GM08714 (cell line): ENCODE data around the gene CALM3.
"Not testable (repeated sequence)": the region's sequence is repeated elsewhere in the genome, so short reads cannot be mapped to it uniquely, and the experiment has no call there.

Source experiments
- H3K4me3 ChIP-seq: fragments of 200-500 bp; sonication (Bioruptor generic); 2 replicates; pipeline ENCODE4 v1.5.1; 2014; ENCODE audit warnings: mild to moderate bottlenecking, low read length, inconsistent platforms
- ZNF274 ChIP-seq: IDR thresholded peaks from 2 replicates; pipeline ENCODE4 v1.6.1; 2012; ENCODE audit warnings: mild to moderate bottlenecking, low read depth, low read length

Gene CALM3

GRCh38 chr19:46616631-46617322 is 15.6 kb downstream of the CALM3 start:
- TF ChIP-seq ZNF274 = no peak
- no peak overlapping the region for H3K4me3 ChIP-seq

- no peak overlapping the region for H3K4me3 ChIP-seq
- no peak for TF ChIP-seq ZNF274
Measured at GRCh38 chr19:46617601-46618000, 16.5 kb downstream of the CALM3 start.

- no peak for TF ChIP-seq ZNF274
- no peak overlapping the region; the same call in 1 of the 2 replicates for H3K4me3 ChIP-seq
Measured at GRCh38 chr19:46618670-46619231, 17.6 kb downstream of the CALM3 start.

GRCh38 chr19:46620267-46620666 is 19.1 kb downstream of the CALM3 start:
- H3K4me3 ChIP-seq = no peak overlapping the region; the same call in 1 of the 2 replicates
- TF ChIP-seq ZNF274 = no peak

- no peak for TF ChIP-seq ZNF274
- H3K4me3 ChIP-seq = no peak overlapping the region
Measured at GRCh38 chr19:46620716-46621115, 19.6 kb downstream of the CALM3 start.

GRCh38 chr19:46621191-46622117 is 20.3 kb downstream of the CALM3 start:
- no peak overlapping the region for H3K4me3 ChIP-seq
- TF ChIP-seq ZNF274 = no peak

GRCh38 chr19:46622118-46622446 is 21.0 kb downstream of the CALM3 start:
- no peak for TF ChIP-seq ZNF274
- no peak overlapping the region for H3K4me3 ChIP-seq

GRCh38 chr19:46623915-46624502 is 22.9 kb downstream of the CALM3 start:
- H3K4me3 ChIP-seq = peak overlapping the region; percentile 15; the same call in 1 of the 2 replicates
- no peak for TF ChIP-seq ZNF274

- peak within 1 kb of the TSS; percentile 38; the same call in 1 of the 2 replicates for H3K4me3 ChIP-seq
- no peak for TF ChIP-seq ZNF274
Measured at GRCh38 chr19:46624958-46625661, 24.0 kb downstream of the CALM3 start, which contains the start of gene PTGIR. Gene PTGIR (minus strand): TSS chr19:46625089. CDS start chr19:46624225, 864 bp downstream.

- no peak for TF ChIP-seq ZNF274
- H3K4me3 ChIP-seq = no peak overlapping the region
Measured at GRCh38 chr19:46625731-46626130, 24.6 kb downstream of the CALM3 start.

- no peak overlapping the region for H3K4me3 ChIP-seq
- no peak for TF ChIP-seq ZNF274
Measured at GRCh38 chr19:46626446-46626845, 25.3 kb downstream of the CALM3 start.

- H3K4me3 ChIP-seq = not testable (repeated sequence)
Measured at GRCh38 chr19:46628970-46629369, 27.8 kb downstream of the CALM3 start.

- no peak for TF ChIP-seq ZNF274
- no peak overlapping the region for H3K4me3 ChIP-seq
Measured at GRCh38 chr19:46629546-46630025, 28.5 kb downstream of the CALM3 start.
